ENCODE measurements around the gene RPAIN. TPM values are rescaled to one million over a fixed set of nuclear protein-coding genes. Genes with fewer than 3 reads are reported as not detected.

The RPAIN gene
- total and polyA plus RNA-seq, 4 donors: 10.9 to 37.0 (median 27.8) TPM

DNA sequence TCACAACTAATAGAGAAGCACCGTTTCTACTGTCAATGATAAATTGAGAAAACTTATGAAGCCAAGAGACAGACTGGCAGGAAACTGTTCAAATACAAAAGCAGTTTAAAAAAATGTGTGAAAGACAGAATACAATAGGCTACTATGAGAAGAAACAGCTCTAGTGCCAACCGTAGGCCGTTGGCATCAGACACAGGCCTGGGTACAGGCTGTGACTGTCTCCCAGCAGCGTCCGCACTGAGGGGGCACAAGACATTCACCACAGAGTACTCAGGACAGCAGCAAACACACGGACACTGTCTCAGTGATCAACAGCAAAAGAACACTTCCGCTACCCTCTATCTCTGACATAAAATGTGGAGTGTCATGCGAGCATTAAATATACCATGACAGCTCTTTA lies 26.8 kb downstream of the RPAIN start:
- WGBS: 94% methylated on average over 8 of the region's 8 CpGs
- Histone ChIP-seq H3K27ac (ENCODE audit: low read depth in 1 of 2, low read length in 2 of 2) (no peak overlapping the region), H3K27me3 (ENCODE audit: control insufficient read depth in 4 of 4, insufficient read depth in 4 of 4, low read length in 3 of 4) (no peaks in the 10 kb centered on the region), H3K4me3 (ENCODE audit: low read depth in 1 of 3, low read length in 3 of 3) (no peak overlapping the region), H3K36me3 (ENCODE audit: control insufficient read depth in 4 of 4, insufficient read depth in 3 of 4, low read depth in 1 of 4, low read length in 3 of 4) (peaks cover 10 to 70% (median 45%) of the 10 kb centered on the region in 4 donors), H3K9ac (ENCODE audit: low read depth in 1 of 2, low read length in 2 of 2) (no peak overlapping the region), H3K4me1 (ENCODE audit: control insufficient read depth in 4 of 4, insufficient read depth in 4 of 4, low read length in 3 of 4) (no peaks in the 10 kb centered on the region), H3K9me3 (ENCODE audit: control insufficient read depth in 4 of 4, low read length in 3 of 4) (no peaks in the 10 kb centered on the region)
- DNase-seq (ENCODE audit: low spot score): no peak
- TF ChIP-seq, protein P1, sequence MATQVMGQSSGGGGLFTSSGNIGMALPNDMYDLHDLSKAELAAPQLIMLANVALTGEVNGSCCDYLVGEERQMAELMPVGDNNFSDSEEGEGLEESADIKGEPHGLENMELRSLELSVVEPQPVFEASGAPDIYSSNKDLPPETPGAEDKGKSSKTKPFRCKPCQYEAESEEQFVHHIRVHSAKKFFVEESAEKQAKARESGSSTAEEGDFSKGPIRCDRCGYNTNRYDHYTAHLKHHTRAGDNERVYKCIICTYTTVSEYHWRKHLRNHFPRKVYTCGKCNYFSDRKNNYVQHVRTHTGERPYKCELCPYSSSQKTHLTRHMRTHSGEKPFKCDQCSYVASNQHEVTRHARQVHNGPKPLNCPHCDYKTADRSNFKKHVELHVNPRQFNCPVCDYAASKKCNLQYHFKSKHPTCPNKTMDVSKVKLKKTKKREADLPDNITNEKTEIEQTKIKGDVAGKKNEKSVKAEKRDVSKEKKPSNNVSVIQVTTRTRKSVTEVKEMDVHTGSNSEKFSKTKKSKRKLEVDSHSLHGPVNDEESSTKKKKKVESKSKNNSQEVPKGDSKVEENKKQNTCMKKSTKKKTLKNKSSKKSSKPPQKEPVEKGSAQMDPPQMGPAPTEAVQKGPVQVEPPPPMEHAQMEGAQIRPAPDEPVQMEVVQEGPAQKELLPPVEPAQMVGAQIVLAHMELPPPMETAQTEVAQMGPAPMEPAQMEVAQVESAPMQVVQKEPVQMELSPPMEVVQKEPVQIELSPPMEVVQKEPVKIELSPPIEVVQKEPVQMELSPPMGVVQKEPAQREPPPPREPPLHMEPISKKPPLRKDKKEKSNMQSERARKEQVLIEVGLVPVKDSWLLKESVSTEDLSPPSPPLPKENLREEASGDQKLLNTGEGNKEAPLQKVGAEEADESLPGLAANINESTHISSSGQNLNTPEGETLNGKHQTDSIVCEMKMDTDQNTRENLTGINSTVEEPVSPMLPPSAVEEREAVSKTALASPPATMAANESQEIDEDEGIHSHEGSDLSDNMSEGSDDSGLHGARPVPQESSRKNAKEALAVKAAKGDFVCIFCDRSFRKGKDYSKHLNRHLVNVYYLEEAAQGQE (IDR thresholded peaks at IDR 0.05): no peak
- no peak for TF ChIP-seq YY1 (IDR thresholded peaks at IDR 0.05)

DNA sequence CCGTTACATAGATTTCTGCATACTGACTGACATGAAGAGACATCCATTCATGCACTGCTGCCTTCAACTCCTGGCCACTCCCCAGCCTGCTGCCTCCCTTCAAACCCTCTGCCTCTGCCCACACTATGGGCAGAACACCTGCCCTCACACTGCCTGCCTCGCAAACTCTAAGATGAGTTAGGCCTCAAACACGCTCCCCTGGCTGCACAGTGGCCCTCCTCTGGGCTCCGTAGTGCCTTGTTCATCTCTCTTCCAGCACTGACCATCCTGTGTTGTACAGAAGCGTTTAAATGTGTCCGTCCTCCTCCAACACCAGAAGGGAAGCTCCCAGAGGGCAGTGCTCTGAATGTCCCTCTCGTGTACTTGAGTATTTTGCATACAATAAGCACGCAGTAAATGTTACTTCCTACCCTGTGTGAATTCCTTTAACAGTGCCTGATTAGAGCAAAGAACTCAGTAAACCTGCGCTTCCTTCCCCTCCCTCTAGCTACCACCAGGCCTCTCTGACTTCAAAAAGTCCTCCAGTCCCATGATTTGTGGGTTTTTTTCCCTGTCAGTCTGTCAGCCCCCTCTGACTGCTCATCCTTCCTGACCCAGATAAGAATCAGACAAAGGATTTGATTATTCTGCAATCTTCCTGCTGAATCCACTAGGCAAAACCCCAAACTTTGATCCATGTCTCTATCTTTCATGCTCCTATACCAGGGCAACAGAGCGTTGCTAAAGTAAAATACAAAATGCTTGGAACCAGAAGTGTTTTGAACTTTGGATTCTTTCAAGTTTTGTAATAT lies 44.9 kb downstream of the RPAIN start:
- Histone ChIP-seq H3K27me3 (ENCODE audit: control insufficient read depth in 4 of 4, insufficient read depth in 4 of 4, low read length in 3 of 4) (no peaks in the 10 kb centered on the region), H3K4me1 (ENCODE audit: control insufficient read depth in 4 of 4, insufficient read depth in 4 of 4, low read length in 3 of 4) (peaks cover 7 to 45% (median 41%) of the 10 kb centered on the region in 4 donors), H3K9me3 (ENCODE audit: control insufficient read depth in 4 of 4, low read length in 3 of 4) (no peaks in the 10 kb centered on the region), H3K36me3 (ENCODE audit: control insufficient read depth in 4 of 4, insufficient read depth in 3 of 4, low read depth in 1 of 4, low read length in 3 of 4) (peaks cover 0 to 12% (median 7%) of the 10 kb centered on the region in 4 donors), H3K27ac (ENCODE audit: low read depth in 1 of 2, low read length in 2 of 2) (peak overlapping the region; percentile 3 to 44), H3K4me3 (ENCODE audit: low read depth in 1 of 3, low read length in 3 of 3) (no peak overlapping the region), H3K9ac (ENCODE audit: low read depth in 1 of 2, low read length in 2 of 2) (no peak overlapping the region)
- TF ChIP-seq FOXA1 (IDR thresholded peaks at IDR 0.05): no peak
- TF ChIP-seq RXRA (IDR thresholded peaks at IDR 0.05): peak in 1 of 2 donors; percentile 49
- TF ChIP-seq TAF1 (conservative IDR thresholded peaks at IDR 0.05): no peak
- TF ChIP-seq JUND (IDR thresholded peaks at IDR 0.05): no peak
- TF ChIP-seq, protein P1 (IDR thresholded peaks at IDR 0.05): peak; percentile 17
- TF ChIP-seq SP1 (IDR thresholded peaks at IDR 0.05): peak; percentile 73
- TF ChIP-seq GABPA (IDR thresholded peaks at IDR 0.05 in 1 of 2, conservative IDR thresholded peaks at IDR 0.05 in 1 of 2): peak in 1 of 2 donors; percentile 47
- peak; percentile 81 to 85 for TF ChIP-seq HNF4A (conservative IDR thresholded peaks at IDR 0.05)
- TF ChIP-seq, protein P2, sequence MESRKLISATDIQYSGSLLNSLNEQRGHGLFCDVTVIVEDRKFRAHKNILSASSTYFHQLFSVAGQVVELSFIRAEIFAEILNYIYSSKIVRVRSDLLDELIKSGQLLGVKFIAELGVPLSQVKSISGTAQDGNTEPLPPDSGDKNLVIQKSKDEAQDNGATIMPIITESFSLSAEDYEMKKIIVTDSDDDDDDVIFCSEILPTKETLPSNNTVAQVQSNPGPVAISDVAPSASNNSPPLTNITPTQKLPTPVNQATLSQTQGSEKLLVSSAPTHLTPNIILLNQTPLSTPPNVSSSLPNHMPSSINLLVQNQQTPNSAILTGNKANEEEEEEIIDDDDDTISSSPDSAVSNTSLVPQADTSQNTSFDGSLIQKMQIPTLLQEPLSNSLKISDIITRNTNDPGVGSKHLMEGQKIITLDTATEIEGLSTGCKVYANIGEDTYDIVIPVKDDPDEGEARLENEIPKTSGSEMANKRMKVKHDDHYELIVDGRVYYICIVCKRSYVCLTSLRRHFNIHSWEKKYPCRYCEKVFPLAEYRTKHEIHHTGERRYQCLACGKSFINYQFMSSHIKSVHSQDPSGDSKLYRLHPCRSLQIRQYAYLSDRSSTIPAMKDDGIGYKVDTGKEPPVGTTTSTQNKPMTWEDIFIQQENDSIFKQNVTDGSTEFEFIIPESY (IDR thresholded peaks at IDR 0.05): peak; percentile 35
- TF ChIP-seq EGR1 (IDR thresholded peaks at IDR 0.05; ENCODE audit: low read depth in 2 of 2): no peak
- TF ChIP-seq YY1 (IDR thresholded peaks at IDR 0.05): peak; percentile 49
- peak; percentile 14 for TF ChIP-seq HNF4G (IDR thresholded peaks at IDR 0.05)
- DNase-seq (ENCODE audit: low spot score): no peak
- 77% methylated on average over 10 of the region's 10 CpGs for WGBS
